Measurements from ENCODE around the gene FTL.

Gene FTL

GRCh38 chr19:48965806-48966540 is 864 bp downstream of the FTL start:
- DNase-seq (ENCODE audit: low spot score): peak; percentile 85

DNA sequence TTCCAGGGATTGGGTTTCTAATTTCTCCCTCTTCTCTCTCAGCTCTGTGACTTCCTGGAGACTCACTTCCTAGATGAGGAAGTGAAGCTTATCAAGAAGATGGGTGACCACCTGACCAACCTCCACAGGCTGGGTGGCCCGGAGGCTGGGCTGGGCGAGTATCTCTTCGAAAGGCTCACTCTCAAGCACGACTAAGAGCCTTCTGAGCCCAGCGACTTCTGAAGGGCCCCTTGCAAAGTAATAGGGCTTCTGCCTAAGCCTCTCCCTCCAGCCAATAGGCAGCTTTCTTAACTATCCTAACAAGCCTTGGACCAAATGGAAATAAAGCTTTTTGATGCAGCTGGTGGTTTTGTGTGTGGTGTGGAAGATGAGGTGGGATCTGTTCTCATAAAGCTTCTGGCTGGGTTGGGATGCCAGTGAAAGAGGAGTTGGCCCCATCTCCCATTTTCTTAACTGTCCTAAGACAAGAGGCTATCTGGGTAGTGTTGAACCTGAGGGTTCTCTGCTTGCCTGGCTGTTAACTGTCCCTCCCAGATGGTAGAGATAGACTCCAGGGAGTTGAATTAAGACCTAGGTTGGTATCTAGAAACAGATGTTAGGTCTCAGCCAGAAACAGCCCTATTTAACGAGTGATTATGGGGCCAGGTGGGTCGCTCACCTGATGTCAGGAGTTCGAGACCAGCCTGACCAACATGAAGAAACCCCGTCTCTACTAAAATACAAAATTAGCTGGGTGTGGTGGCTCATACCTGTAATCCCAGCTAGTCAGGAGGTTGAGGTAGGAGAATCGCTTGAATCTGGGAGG is 1.6 kb downstream of the FTL start:
- DNase-seq (ENCODE audit: low spot score): no peak

DNA sequence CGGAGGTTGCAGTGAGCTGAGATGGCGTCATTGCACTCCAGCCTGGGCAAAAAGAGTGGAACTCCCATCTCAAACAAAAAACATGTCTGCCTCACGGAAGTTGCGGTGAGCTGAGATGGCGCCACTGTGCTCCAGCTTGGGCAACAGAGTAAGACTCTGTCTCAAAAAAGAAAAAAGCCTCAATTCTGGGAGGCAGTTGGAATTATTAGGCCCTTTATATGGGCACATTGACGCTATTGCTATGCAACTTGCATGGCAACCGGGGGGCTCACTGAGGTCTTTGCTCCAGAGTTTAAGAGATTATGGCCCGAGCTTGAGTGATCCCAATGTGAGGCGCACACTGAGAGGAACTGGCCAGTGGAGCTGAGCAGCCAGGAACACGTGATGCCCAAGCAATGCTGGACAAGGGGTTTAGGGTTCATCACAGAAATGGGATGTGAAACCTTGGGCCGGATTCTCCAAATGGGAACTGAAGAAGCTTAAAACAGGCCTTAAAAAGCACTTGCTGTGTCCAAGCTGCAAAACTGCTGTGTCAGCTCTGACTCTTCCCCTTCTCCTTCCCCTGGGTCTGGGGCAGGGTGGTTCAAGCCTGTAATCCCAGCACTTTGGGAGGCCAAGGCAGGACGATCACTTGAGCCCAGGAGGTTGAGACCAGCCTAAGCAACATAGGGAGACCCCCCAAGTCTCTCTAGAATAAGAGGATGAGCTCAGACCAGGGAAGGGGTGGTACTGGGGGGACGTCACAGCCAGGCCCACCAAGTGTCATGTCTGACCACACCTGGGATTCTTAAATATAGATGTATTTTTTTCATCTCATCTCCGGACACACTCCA is 2.5 kb downstream of the FTL start:
- no peak for DNase-seq (ENCODE audit: low spot score)

DNA sequence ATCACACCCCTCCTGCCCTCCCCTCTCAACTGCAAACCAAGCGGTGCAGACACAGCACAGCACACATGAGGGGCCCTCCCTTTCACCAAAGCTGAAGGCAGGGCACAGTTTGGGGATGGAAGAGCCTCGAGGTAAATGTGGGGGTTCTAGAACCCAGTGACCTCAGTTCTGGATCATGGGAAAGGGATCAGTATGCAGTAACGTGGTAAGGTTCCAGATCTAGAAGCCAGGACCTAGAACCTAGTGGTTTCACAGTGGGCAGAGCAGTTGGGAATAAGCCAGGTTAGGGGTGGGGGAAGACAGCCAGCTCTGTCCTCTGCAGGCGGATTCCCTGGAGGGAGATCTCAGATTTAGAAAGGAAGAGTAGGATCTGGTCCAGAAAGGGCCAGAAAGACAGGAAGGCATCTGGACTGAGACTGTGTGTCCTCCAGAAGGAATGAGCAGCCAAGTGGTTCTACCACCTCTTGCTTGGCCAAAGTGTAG is 3.1 kb downstream of the FTL start:
- no peak for DNase-seq (ENCODE audit: low spot score)

GRCh38 chr19:48968813-48969218 is 3.7 kb downstream of the FTL start:
- no peak for DNase-seq (ENCODE audit: low spot score)

DNA sequence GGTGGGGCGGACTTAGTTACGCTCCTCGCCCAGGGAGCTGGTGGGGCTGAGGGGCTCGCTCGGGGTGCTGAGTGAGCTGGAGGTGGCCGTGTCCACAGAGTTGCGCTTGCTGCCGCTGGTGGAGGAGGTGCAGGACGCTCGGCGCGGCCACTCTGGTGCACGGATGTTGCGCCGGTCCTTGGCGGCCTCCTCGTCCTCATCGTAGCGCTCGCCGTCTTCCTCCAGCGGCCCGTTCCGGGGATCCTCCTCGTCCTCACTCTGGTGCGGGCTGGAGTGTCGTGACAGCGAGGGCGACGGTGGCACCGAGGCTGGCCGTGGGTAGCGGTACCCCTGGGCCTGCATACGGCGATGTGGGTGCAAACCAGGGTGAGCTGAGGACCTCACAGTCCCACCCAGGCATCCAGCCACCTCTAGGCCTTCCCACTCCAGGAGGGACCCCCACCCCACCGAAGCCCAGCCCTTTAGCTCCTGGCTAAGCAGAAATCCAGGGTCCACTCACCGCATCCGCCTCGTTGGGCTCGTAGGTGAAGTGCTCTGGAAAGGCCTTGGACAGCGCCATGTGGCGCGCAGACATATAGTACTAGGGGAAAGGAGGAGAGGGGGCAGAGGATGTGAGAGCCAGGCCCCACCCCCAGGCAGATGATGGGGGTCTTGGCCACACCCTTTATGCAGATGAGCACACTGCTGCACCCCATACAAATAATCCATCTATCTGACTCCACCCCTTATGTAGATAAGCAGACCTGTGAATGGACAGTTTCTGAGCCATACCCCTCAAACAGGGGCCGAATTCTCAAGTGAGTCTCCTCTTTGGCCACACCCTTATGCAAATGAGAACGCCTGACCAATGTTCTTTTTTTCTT is 4.4 kb downstream of the FTL start:
- DNase-seq (ENCODE audit: low spot score): no peak

- no peak for DNase-seq (ENCODE audit: low spot score)
These were observed 5.1 kb downstream of the FTL start for GRCh38 chr19:48970139-48970766.

DNA sequence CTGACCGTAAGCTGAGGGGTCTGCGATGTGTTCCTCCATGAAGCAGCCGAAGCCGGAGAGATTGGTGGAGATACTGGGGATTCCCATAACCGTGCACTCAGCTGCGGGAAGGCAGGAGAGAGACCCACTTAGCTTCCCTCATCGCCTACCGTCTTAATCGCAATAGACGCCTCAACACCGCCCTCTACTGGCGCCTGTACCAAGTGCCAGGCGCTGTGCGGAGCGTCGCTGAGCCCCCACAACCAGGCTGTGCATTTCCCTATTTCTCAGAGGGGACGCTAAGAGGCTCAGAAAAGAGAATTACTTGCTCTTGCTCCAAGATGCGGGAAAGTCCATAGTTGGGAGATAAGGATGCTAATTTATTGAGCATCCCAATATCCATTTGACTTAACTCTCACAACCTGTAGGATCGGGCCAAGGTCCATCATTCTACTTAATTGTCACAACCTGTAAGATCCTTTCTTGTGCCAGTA is 5.8 kb downstream of the FTL start:
- peak; percentile 28 for DNase-seq (ENCODE audit: low spot score)

GRCh38 chr19:48975947-48976847 is 11.1 kb downstream of the FTL start:
- peak; percentile 32 for DNase-seq (ENCODE audit: low spot score)

- DNase-seq (ENCODE audit: low spot score): no peak
These were observed 12.0 kb downstream of the FTL start for GRCh38 chr19:48977061-48977460.

DNA sequence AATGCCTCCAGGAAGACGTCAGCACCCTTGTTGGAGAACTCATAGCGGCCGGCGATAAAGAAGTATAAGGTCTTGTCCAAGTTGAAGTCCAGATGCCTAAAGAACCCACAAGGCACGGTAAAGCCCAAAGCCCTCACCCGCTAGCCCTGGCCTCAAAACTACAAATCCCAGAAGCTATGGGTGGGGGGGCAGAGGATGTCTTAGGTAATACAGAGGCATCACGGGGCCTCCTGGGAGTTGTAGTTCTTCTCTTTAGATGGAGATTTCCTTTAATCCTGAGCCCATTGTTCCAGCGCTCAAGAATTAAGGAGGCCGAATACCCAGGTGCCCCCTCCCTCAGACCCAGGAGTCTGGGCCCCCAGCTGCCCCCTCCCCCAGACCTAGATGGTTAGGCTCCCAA is 17.2 kb downstream of the FTL start:
- no peak for DNase-seq (ENCODE audit: low spot score)

DNA sequence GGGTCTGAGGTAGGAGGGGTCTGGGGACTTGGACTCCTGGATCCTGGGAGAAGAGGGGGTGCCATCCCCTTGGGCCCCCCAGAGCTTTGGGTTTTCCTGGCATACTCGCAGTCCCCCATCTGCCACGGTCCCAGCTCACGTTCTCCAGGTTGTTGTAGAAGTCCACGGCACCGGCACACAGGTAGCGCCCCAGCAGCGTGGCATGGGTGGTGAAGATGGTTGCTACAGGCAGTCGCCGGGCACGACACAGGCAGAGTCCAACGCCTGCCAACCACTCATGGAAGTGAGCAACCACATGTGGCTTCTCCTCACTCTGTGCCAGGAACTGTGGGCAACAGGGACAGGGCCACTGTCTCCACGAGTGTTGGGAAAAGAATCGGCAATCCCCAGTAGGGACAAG is 20.6 kb downstream of the FTL start:
- DNase-seq (ENCODE audit: low spot score): no peak

DNA sequence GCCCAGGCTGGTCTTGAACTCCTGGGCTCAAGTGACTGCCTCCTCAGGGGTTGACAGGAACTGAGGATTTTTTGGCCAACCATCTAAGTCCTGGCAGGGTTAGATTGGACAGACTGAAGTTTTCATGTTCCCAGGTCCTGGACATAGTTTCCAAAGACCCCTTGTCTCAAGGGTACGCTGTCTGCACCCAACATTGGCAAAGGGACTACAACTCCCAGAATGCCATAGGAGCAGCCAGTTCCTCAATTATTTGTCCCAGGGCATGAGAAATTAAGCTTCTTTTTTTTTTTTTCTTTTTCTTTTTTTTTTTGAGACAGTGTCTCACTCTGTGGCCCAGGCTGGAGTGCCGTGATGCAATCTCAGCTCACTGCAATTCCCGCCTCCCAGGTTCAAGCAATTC is 21.1 kb downstream of the FTL start:
- DNase-seq (ENCODE audit: low spot score): no peak

- DNase-seq (ENCODE audit: low spot score): no peak
These were observed 22.2 kb downstream of the FTL start for GRCh38 chr19:48987323-48987722.

DNA sequence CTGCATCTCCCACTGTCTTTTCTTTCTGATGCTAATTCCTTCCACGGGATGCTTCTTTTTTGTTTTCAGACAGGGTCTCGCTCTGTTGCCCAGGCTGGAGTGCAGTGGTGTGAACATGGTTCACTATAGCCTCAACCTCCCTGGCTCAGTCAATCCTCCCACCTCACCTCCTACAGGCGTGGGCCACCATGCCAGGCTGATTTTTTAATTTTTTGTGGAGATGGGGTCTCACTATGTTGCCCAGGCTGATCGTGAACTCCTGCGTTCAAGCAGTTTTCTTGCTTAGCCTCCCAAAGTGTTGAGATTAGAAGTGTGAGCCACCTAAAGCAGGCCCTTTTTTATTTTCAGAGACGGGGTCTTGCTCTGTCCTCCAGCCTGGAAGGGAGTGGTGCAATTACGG is 23.2 kb downstream of the FTL start:
- DNase-seq (ENCODE audit: low spot score): no peak

GRCh38 chr19:48988860-48989259 is 23.8 kb downstream of the FTL start:
- DNase-seq (ENCODE audit: low spot score): no peak

DNA sequence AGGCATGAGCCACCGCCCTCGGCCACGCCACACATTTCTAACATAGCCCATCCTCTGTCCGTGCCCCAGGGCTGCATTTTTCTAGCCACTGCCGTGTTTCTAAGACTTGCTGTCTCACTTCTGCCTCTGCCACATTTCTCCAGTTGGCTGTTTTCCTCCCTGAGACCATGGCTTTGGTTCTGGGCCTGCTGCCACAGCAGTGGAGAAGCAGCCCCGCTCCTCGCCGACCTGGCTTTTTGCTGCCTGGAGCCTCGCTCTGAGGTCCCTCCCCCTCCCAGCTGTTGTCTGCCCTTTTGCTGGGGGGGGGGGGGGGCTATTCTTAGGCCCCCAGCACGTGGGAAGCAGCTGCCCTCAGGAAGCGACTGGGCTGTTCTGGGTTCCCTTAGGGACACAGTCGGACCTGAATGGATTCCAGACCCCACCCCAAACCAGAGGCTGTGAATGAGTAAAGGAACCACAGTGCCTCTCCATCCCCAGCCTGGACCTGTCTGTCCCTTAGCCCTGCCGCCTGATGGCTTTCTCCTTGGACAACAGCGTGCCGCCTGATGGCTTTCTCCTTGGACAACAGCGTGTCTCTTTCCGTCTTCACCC is 24.7 kb downstream of the FTL start:
- no peak for DNase-seq (ENCODE audit: low spot score)

- DNase-seq (ENCODE audit: low spot score): no peak
These were observed 25.3 kb downstream of the FTL start for GRCh38 chr19:48990400-48990799.

DNA sequence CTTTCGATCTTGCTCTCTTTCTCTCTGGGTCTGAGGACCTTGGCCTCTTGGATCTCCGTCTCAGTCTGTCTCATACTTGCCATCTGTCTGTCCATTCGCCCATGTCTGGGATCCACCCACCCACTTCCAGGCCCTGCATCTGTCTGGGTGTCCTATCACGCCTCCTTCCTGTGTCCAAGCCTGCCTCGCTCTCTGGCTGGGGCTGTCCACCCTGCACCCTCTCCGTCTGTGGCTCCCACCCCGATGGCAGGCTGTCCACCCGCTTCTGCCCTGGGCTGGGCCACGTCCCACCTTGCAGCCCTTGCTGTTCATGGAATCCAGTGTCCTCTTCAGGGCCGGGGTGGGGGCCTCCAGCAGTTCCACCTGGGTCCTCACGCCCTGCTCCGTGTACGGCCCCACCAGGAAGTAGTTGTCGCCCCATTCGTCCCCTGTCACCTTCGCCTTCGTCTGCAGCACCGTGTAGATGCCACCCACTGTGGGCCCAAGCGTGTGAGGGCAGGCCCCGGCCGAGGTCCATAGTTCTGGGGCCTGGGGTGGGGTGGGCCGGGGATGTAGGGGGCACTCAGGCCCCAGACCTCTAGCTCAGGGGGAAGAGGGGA is 26.0 kb downstream of the FTL start:
- no peak for DNase-seq (ENCODE audit: low spot score)
